K562 (cell line): ENCODE results near the gene HS2ST1. TPM values are rescaled to one million over a fixed set of nuclear protein-coding genes. Genes with fewer than 3 reads are reported as not detected.

Experiments used
- ATAC-seq: fragments of 200-7000 bp; cut with Tn5 transposase; 3 replicates; pipeline ENCODE4 v1.9.1; 2020; ENCODE audit warnings: moderate library complexity
- BruUV-seq: library from RNA; stranded (reverse); fragments of 400-500 nt; replicated peaks from 2 replicates; lab custom pipeline; 2021; lab: Mats Ljungman, UMichigan
- CTCF ChIA-PET: fragments of 300-600 bp; formaldehyde crosslinking; extraction: SDS; loops from one replicate; lab custom pipeline; 2021; ENCODE audit warnings: low intra/inter-chr PET ratio; lab: Yijun Ruan, JAX
- POLR2A ChIA-PET: fragments of 300-600, 350-650 bp; sonication (Branson Sonifier 250); formaldehyde crosslinking; extraction: SDS; loops from one replicate; lab custom pipeline; 2021; ENCODE audit warnings: antibody characterized with exemption, inconsistent platforms; lab: Yijun Ruan, JAX
- DNase-seq, 4 experiments: peaks; one replicate each; pipeline versions ENCODE4 v3.0.0 to v3.0.0-alpha.2; 2011 to 2018; ENCODE audit warnings: low spot score in 3 of 4, mixed read lengths in 3 of 4; ENCODE audit errors: extremely low read depth in 1 of 4
- FAIRE-seq: peaks from 2 replicates; lab custom pipeline; 2011; peaks lifted over from hg19 to GRCh38; lab: Jason Lieb, UNC
- H2AFZ ChIP-seq: 2 replicates; pipeline ENCODE4 v1.6.0; 2011; ENCODE audit warnings: low read depth, low read length, control low read depth, inconsistent platforms
- H3K27ac ChIP-seq: fragments of 200-600 bp; 3 replicates; pipeline ENCODE4 v1.8.0; 2011; ENCODE audit warnings: low read depth, mild to moderate bottlenecking, control low read depth, inconsistent platforms, low read length, moderate library complexity, mixed read lengths; ENCODE audit errors: extremely low read depth
- H3K27me3 ChIP-seq, 2 experiments: fragments of 300-600 bp in 1 of 2; 2 replicates in 1 of 2; 3 replicates in 1 of 2; pipeline versions ENCODE4 v1.6.0 to v1.8.0; 2011; ENCODE audit warnings: inconsistent platforms in 2 of 2, low read length in 2 of 2, mild to moderate bottlenecking in 1 of 2, mixed read lengths in 1 of 2, moderate library complexity in 1 of 2; ENCODE audit not compliant: control insufficient read depth in 2 of 2, insufficient read depth in 2 of 2
- H3K36me3 ChIP-seq: fragments of 300-600 bp; 3 replicates; pipeline ENCODE4 v1.8.0; 2011; ENCODE audit warnings: mild to moderate bottlenecking, low read length, inconsistent platforms; ENCODE audit not compliant: control insufficient read depth, insufficient read depth
- H3K4me1 ChIP-seq, 2 experiments: fragments of 200-600 bp in 1 of 2; replicated peaks in 1 of 2; 2 replicates in 1 of 2; 3 replicates in 1 of 2; pipeline versions ENCODE4 v1.5.1 to v1.8.0; 2011; ENCODE audit warnings: inconsistent platforms in 2 of 2, low read length in 2 of 2, mild to moderate bottlenecking in 1 of 2, mixed read lengths in 1 of 2, moderate library complexity in 1 of 2; ENCODE audit not compliant: control insufficient read depth in 2 of 2, insufficient read depth in 2 of 2
- H3K4me2 ChIP-seq: 2 replicates; pipeline ENCODE4 v1.6.1; 2011; ENCODE audit warnings: low read length, control low read depth, inconsistent platforms, mixed read lengths; ENCODE audit not compliant: insufficient read depth
- H3K4me3 ChIP-seq: fragments of 200-600 bp; sonication (generic), shearing (Covaris generic); 2 replicates; pipeline ENCODE4 v1.5.1; 2016; ENCODE audit warnings: control low read depth, inconsistent platforms
- H3K79me2 ChIP-seq: fragments of 200-600 bp; 3 replicates; pipeline ENCODE4 v1.8.0; 2011; ENCODE audit warnings: low read length, inconsistent platforms; ENCODE audit not compliant: control insufficient read depth, insufficient read depth
- H3K9ac ChIP-seq, 2 experiments: 2 replicates each; pipeline versions ENCODE4 v1.6.0 to v1.6.1; 2011; ENCODE audit warnings: low read depth in 2 of 2, low read length in 2 of 2, control low read depth in 1 of 2, inconsistent platforms in 1 of 2, mild to moderate bottlenecking in 1 of 2, mixed read lengths in 1 of 2; ENCODE audit not compliant: insufficient read depth in 1 of 2
- H3K9me1 ChIP-seq: one replicate; pipeline ENCODE4 v1.6.0; 2011; ENCODE audit warnings: inconsistent platforms, mild to moderate bottlenecking, low read length, moderate library complexity; ENCODE audit not compliant: control insufficient read depth, insufficient read depth
- H3K9me3 ChIP-seq: replicated peaks from 2 replicates; pipeline ENCODE4 v1.5.1; 2011; ENCODE audit warnings: low read depth, low read length, inconsistent platforms; ENCODE audit not compliant: control insufficient read depth, insufficient read depth
- H4K20me1 ChIP-seq: replicated peaks from 2 replicates; pipeline ENCODE4 v1.6.1; 2011; ENCODE audit warnings: low read length, inconsistent platforms, mixed read lengths; ENCODE audit not compliant: control insufficient read depth, insufficient read depth
- CREM ChIP-seq: IDR thresholded peaks from 2 replicates; pipeline ENCODE4 v1.6.1; 2014; ENCODE audit warnings: antibody characterized with exemption, low read depth
- DDX20 ChIP-seq: fragments of 450-650 bp; IDR thresholded peaks from 2 replicates; pipeline ENCODE4 v1.6.1; 2016; ENCODE audit warnings: missing genetic modification characterization, low read depth, mild to moderate bottlenecking, missing compliant biosample characterization, moderate library complexity
- EP400 ChIP-seq: fragments of 450-650 bp; IDR thresholded peaks from 2 replicates; pipeline ENCODE4 v1.6.1; 2017; ENCODE audit warnings: antibody characterized with exemption, mild to moderate bottlenecking, moderate library complexity
- HDAC2 ChIP-seq: fragments of 450-650 bp; IDR thresholded peaks from 2 replicates; pipeline ENCODE4 v1.6.1; 2016; ENCODE audit warnings: mild to moderate bottlenecking
- KAT2B ChIP-seq: IDR thresholded peaks from one replicate; pipeline ENCODE4 v1.6.1; 2012; ENCODE audit warnings: low read depth, mild to moderate bottlenecking, control low read depth, inconsistent platforms, low read length, moderate library complexity
- MCM2 ChIP-seq: fragments of 450-650 bp; IDR thresholded peaks from 2 replicates; pipeline ENCODE4 v1.6.1; 2017; ENCODE audit warnings: low read depth, mild to moderate bottlenecking
- MEF2A ChIP-seq: IDR thresholded peaks from 2 replicates; pipeline ENCODE4 v1.6.1; 2011; ENCODE audit warnings: low read depth, mild to moderate bottlenecking, low read length, moderate library complexity; ENCODE audit not compliant: control insufficient read depth
- MEF2D ChIP-seq: conservative IDR thresholded peaks from 2 replicates; pipeline ENCODE4 v1.6.1; 2016; ENCODE audit warnings: low read depth, missing genetic modification characterization, missing compliant biosample characterization
- RBM17 ChIP-seq: fragments of 200-400 bp; formaldehyde crosslinking; IDR thresholded peaks from 2 replicates; pipeline ENCODE4 v1.6.1; 2017; ENCODE audit warnings: low read depth, mild to moderate bottlenecking, low read length, borderline replicate concordance
- TAF7 ChIP-seq: fragments of 450-650 bp; IDR thresholded peaks from 2 replicates; pipeline ENCODE4 v1.6.1; 2016; ENCODE audit warnings: missing genetic modification characterization, missing compliant biosample characterization
- ZNF398 ChIP-seq: fragments of 250-450 bp; sonication (Bioruptor Pico); IDR thresholded peaks from 2 replicates; pipeline ENCODE4 v1.8.0; 2021; ENCODE audit warnings: moderate library complexity, mild to moderate bottlenecking, inconsistent platforms
- ZNF436 ChIP-seq: fragments of 250-450, 450-650 bp; sonication (Bioruptor Pico); formaldehyde crosslinking; IDR thresholded peaks from 2 replicates; pipeline ENCODE4 v1.7.0; 2020; ENCODE audit warnings: mild to moderate bottlenecking
- ZNF699 ChIP-seq: fragments of 250-450 bp; sonication (Bioruptor Pico); IDR thresholded peaks from 2 replicates; pipeline ENCODE4 v1.8.0; 2021; ENCODE audit warnings: mild to moderate bottlenecking, moderate library complexity; ENCODE audit not compliant: insufficient replicate concordance
- ZNF830 ChIP-seq: fragments of 250-450 bp; sonication (Bioruptor Pico); IDR thresholded peaks from 2 replicates; pipeline ENCODE4 v1.5.0; 2021; ENCODE audit warnings: mild to moderate bottlenecking
- WGBS: fragments of 100-300 bp; shearing (Covaris generic); methylation state at CpG from one replicate; pipeline ENCODE4 v1.1.6; 2016; ENCODE audit warnings: low coverage, mixed read lengths; ENCODE audit not compliant: insufficient coverage; ENCODE audit errors: missing lambda C conversion rate; 5-methylcytosine and 5-hydroxymethylcytosine counted together
- in situ Hi-C: fragments of 300-500 bp; cut with MboI; formaldehyde crosslinking; loops from 4 replicates; pipeline ENCODE4 v1.15.0; 2018; ENCODE audit warnings: inconsistent platforms, mixed read lengths
- intact Hi-C: fragments of 100-400 bp; cut with micrococcal nuclease; formaldehyde crosslinking; loops from 2 replicates; pipeline ENCODE4 v1.14.2; 2022
- polyA plus RNA-seq, 8 experiments: library from polyadenylated mRNA; depleted of rRNA in 4 of 8; stranded (reverse) in 5 of 8; unstranded in 3 of 8; fragments of >200 nt; fragmentation: Nextera tagmentation in 2 of 8; fragmentation: Illumina TruSeq in 1 of 8; extraction: Ambion mirVana in 2 of 8; extraction: Trizol in 1 of 8; gene quantifications; 2 replicates each; pipeline versions ENCODE4 v1.2.1 to v1.2.3, GENCODE V29; 2011 to 2014; ENCODE audit warnings: inconsistent platforms in 1 of 8, missing spikeins in 1 of 8
- total RNA-seq, 7 experiments: library from RNA; depleted of rRNA in 6 of 7; stranded (reverse); fragments of >200 nt in 6 of 7; fragmentation: Illumina TruSeq in 2 of 7; extraction: Trizol in 2 of 7; gene quantifications; 2 replicates each; pipeline versions ENCODE4 v1.2.1 to v1.2.3, GENCODE V29; 2011 to 2021; ENCODE audit warnings: low replicate concordance in 1 of 7
- TF ChIP-seq, protein P1 (sequence below): fragments of 250-450 bp; sonication (Bioruptor Pico); IDR thresholded peaks from 2 replicates; pipeline ENCODE4 v1.8.0; 2022; ENCODE audit warnings: inconsistent platforms, mild to moderate bottlenecking, moderate library complexity, borderline replicate concordance
- TF ChIP-seq, protein P2 (sequence below): sonication (generic); formaldehyde crosslinking; IDR thresholded peaks from 2 replicates; pipeline ENCODE4 v1.8.1; 2023; ENCODE audit warnings: mild to moderate bottlenecking, missing genetic modification reagents, moderate library complexity

Gene HS2ST1
- total and polyA plus RNA-seq, 9 of the 15 experiments (the other 6 are each of a cell fraction or from before 2014, with no cell fraction given) = 7.7 to 43.3 (median 25.8) TPM

DNA sequence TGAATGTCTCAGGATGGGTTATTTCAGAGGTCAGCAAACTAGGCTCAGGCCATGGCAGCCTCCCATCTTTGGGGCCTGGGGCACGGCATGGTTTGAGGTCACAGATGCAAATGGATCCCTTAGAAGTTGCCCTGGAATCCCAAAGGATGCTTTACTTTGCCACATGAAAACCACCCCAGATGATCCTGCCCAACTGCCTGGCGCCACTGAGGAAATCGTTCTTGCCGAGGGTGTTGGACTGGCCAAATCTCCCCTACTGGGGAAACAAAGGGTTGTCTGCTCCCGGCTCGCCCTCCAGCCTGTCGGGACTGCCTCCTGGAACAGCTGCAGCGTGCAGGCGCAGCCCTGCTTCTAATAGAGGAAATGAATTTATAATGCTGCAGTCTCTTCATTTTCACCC is 241.2 kb downstream of the HS2ST1 start:
- no peak overlapping the region for H2AFZ ChIP-seq
- DNase-seq (no peak), ATAC-seq (no peak), FAIRE-seq (no peak)
- H3K27ac ChIP-seq = no peak overlapping the region
- TF ChIP-seq HDAC2 (no peak), ZNF398 (CRISPR knock-in tag) (no peak), RBM17 (no peak), KAT2B (no peak), ZNF699 (CRISPR knock-in tag) (no peak), EP400 (no peak), TAF7 (tag) (no peak), ZNF436 (CRISPR knock-in tag) (no peak), CREM (no peak), DDX20 (tag) (no peak), MEF2D (no peak), ZNF830 (CRISPR knock-in tag) (no peak), MCM2 (no peak), MEF2A (no peak)
- TF ChIP-seq, protein P1, sequence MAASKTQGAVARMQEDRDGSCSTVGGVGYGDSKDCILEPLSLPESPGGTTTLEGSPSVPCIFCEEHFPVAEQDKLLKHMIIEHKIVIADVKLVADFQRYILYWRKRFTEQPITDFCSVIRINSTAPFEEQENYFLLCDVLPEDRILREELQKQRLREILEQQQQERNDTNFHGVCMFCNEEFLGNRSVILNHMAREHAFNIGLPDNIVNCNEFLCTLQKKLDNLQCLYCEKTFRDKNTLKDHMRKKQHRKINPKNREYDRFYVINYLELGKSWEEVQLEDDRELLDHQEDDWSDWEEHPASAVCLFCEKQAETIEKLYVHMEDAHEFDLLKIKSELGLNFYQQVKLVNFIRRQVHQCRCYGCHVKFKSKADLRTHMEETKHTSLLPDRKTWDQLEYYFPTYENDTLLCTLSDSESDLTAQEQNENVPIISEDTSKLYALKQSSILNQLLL = no peak
- TF ChIP-seq, protein P2, sequence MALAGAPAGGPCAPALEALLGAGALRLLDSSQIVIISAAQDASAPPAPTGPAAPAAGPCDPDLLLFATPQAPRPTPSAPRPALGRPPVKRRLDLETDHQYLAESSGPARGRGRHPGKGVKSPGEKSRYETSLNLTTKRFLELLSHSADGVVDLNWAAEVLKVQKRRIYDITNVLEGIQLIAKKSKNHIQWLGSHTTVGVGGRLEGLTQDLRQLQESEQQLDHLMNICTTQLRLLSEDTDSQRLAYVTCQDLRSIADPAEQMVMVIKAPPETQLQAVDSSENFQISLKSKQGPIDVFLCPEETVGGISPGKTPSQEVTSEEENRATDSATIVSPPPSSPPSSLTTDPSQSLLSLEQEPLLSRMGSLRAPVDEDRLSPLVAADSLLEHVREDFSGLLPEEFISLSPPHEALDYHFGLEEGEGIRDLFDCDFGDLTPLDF (CRISPR knock-in tag) = no peak
- H3K27me3 ChIP-seq = peaks cover 17 to 50% of the 10 kb centered on the region in 2 experiments; a peak in 4 of 5 replicates
- intact Hi-C loops (no loop called here), in situ Hi-C loops (no loop called here)
- no peaks in the 10 kb centered on the region for H3K9me1 ChIP-seq
- H3K36me3 ChIP-seq = no peaks in the 10 kb centered on the region
- CTCF ChIA-PET = no interaction called here
- no peak overlapping the region for H3K4me2 ChIP-seq
- no TSS peak for BruUV-seq
- WGBS = 1% methylated on average over 9 of the region's 9 CpGs
- H4K20me1 ChIP-seq = no peaks in the 10 kb centered on the region
- no peaks in the 10 kb centered on the region for H3K79me2 ChIP-seq
- no peak overlapping the region for H3K4me3 ChIP-seq
- no peaks in the 10 kb centered on the region for H3K9me3 ChIP-seq
- H3K4me1 ChIP-seq = peaks cover 0 to 7% of the 10 kb centered on the region in 2 experiments; a peak in 1 of 5 replicates
- POLR2A ChIA-PET = no interaction called here
- H3K9ac ChIP-seq = no peak overlapping the region
